GM12878 (cell line): Measurements from ENCODE around the gene C1orf174. TPM values are rescaled to one million over a fixed set of nuclear protein-coding genes. Genes with fewer than 3 reads are reported as not detected.

Source experiments
- IKZF1 ChIP-seq: fragments of 450-650 bp; conservative IDR thresholded peaks from 2 replicates; pipeline ENCODE4 v1.6.1; 2017; ENCODE audit warnings: antibody characterized with exemption, mild to moderate bottlenecking
- MTA2 ChIP-seq: fragments of 450-650 bp; IDR thresholded peaks from 2 replicates; pipeline ENCODE4 v1.6.1; 2016; ENCODE audit warnings: low read depth, mild to moderate bottlenecking, moderate library complexity
- NFYB ChIP-seq: IDR thresholded peaks from 2 replicates; pipeline ENCODE4 v1.6.1; 2011; ENCODE audit warnings: low read depth, mild to moderate bottlenecking, low read length, improper control_type of control experiment, moderate library complexity; ENCODE audit not compliant: insufficient read depth
- RFX5 ChIP-seq: IDR thresholded peaks from 2 replicates; pipeline ENCODE4 v1.6.1; 2011; ENCODE audit warnings: low read depth, low read length, improper control_type of control experiment
- SP1 ChIP-seq: IDR thresholded peaks from one replicate; pipeline ENCODE4 v1.6.1; 2011; ENCODE audit warnings: low read depth, low read length
- SRF ChIP-seq, 2 experiments: IDR thresholded peaks; 2 replicates each; pipeline ENCODE4 v1.6.1; 2011; ENCODE audit warnings: low read depth in 2 of 2, low read length in 2 of 2, mild to moderate bottlenecking in 1 of 2, moderate library complexity in 1 of 2
- SUPT20H ChIP-seq: IDR thresholded peaks from 2 replicates; pipeline ENCODE4 v1.6.1; 2011; ENCODE audit warnings: low read depth, mild to moderate bottlenecking, low read length, moderate library complexity, borderline replicate concordance; ENCODE audit not compliant: control insufficient read depth
- TCF3 ChIP-seq: IDR thresholded peaks from 2 replicates; pipeline ENCODE4 v1.6.1; 2012; ENCODE audit warnings: low read depth, mild to moderate bottlenecking, low read length, borderline replicate concordance; ENCODE audit not compliant: insufficient read depth
- polyA plus RNA-seq, 11 experiments: library from polyadenylated mRNA; depleted of rRNA in 4 of 11; unstranded in 6 of 11; stranded (reverse) in 5 of 11; fragments of >200 nt; fragmentation: Nextera tagmentation in 4 of 11; fragmentation: Illumina TruSeq in 1 of 11; extraction: Ambion mirVana in 4 of 11; extraction: Trizol in 1 of 11; gene quantifications; 1 replicate in 1 of 11; 2 replicates in 10 of 11; pipeline versions ENCODE4 v1.2.1 to v1.2.3, GENCODE V29; 2011 to 2016; ENCODE audit warnings: inconsistent platforms in 2 of 11, missing spikeins in 2 of 11, low read depth in 1 of 11
- total RNA-seq, 4 experiments: library from RNA; depleted of rRNA in 3 of 4; stranded (reverse); fragments of >200 nt in 3 of 4; fragmentation: Illumina TruSeq in 1 of 4; extraction: Trizol in 1 of 4; gene quantifications; 2 replicates each; pipeline versions ENCODE4 v1.2.1 to v1.2.3, GENCODE V29; 2013 to 2021
- TF ChIP-seq, protein P1 (sequence below): fragments of 450-650 bp; formaldehyde crosslinking; IDR thresholded peaks from 2 replicates; pipeline ENCODE4 v1.4.0; 2020; ENCODE audit warnings: mild to moderate bottlenecking, moderate library complexity
- TF ChIP-seq, protein P2 (sequence below): fragments of 450-650 bp; IDR thresholded peaks from 2 replicates; pipeline ENCODE4 v1.6.1; 2016; ENCODE audit warnings: mild to moderate bottlenecking, moderate library complexity, borderline replicate concordance
- TF ChIP-seq, protein P3 (sequence below): fragments of 450-650 bp; IDR thresholded peaks from 2 replicates; pipeline ENCODE4 v1.6.1; 2016; ENCODE audit warnings: mild to moderate bottlenecking
- TF ChIP-seq, protein P4 (sequence below): fragments of 450-650 bp; conservative IDR thresholded peaks from 2 replicates; pipeline ENCODE4 v1.6.1; 2017; ENCODE audit warnings: mild to moderate bottlenecking, moderate library complexity
- TF ChIP-seq, protein P5 (sequence below): fragments of 450-650 bp; IDR thresholded peaks from 2 replicates; pipeline ENCODE4 v1.6.1; 2017; ENCODE audit warnings: mild to moderate bottlenecking, moderate library complexity

Gene C1orf174
- total and polyA plus RNA-seq, 10 of the 15 experiments (the other 5 are each of a cell fraction or from before 2014, with no cell fraction given) = 17.5 to 35.4 (median 25.1) TPM

DNA sequence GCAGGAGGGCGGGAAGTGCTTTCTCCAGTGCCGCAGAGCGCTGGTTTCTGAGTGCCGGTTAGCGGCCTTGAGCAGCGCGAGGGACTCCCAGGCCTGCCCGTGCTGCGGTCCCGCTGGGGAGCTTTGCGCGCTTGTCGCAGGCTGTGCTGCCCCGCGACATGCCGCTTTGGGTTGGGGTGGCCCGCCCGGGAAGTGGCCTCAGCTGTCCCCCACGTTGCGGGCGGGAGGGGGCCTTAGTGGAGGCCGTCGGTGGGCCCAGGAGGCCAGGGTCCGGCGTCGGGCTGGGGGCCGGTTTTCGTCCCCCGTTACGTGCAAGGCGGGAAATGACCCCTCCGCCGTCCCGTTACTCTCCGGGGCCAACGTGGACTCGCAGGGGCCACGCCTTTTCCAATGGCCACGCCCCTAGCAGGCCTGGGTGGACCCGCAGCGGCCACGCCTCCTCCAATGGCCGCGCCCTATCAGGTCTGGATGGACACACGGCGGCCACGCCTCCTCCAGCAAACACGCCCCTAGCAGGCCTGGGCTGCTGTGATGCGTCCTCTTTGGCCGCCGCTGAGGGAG is 977 bp upstream of the C1orf174 start (continued):
- TF ChIP-seq, protein P1, sequence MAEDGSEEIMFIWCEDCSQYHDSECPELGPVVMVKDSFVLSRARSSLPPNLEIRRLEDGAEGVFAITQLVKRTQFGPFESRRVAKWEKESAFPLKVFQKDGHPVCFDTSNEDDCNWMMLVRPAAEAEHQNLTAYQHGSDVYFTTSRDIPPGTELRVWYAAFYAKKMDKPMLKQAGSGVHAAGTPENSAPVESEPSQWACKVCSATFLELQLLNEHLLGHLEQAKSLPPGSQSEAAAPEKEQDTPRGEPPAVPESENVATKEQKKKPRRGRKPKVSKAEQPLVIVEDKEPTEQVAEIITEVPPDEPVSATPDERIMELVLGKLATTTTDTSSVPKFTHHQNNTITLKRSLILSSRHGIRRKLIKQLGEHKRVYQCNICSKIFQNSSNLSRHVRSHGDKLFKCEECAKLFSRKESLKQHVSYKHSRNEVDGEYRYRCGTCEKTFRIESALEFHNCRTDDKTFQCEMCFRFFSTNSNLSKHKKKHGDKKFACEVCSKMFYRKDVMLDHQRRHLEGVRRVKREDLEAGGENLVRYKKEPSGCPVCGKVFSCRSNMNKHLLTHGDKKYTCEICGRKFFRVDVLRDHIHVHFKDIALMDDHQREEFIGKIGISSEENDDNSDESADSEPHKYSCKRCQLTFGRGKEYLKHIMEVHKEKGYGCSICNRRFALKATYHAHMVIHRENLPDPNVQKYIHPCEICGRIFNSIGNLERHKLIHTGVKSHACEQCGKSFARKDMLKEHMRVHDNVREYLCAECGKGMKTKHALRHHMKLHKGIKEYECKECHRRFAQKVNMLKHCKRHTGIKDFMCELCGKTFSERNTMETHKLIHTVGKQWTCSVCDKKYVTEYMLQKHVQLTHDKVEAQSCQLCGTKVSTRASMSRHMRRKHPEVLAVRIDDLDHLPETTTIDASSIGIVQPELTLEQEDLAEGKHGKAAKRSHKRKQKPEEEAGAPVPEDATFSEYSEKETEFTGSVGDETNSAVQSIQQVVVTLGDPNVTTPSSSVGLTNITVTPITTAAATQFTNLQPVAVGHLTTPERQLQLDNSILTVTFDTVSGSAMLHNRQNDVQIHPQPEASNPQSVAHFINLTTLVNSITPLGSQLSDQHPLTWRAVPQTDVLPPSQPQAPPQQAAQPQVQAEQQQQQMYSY (CRISPR knock-in tag) = no peak
- TF ChIP-seq MTA2 (no peak), SRF (IDR thresholded peaks at IDR 0.05; ENCODE audit: low read depth in 2 of 2, low read length in 2 of 2) (no peak), IKZF1 (no peak), SP1 (peak; percentile 79), RFX5 (no peak), SUPT20H (no peak), TCF3 (no peak), NFYB (peak; percentile 51; the same call in 1 of the 2 replicates)
- TF ChIP-seq, protein P2, sequence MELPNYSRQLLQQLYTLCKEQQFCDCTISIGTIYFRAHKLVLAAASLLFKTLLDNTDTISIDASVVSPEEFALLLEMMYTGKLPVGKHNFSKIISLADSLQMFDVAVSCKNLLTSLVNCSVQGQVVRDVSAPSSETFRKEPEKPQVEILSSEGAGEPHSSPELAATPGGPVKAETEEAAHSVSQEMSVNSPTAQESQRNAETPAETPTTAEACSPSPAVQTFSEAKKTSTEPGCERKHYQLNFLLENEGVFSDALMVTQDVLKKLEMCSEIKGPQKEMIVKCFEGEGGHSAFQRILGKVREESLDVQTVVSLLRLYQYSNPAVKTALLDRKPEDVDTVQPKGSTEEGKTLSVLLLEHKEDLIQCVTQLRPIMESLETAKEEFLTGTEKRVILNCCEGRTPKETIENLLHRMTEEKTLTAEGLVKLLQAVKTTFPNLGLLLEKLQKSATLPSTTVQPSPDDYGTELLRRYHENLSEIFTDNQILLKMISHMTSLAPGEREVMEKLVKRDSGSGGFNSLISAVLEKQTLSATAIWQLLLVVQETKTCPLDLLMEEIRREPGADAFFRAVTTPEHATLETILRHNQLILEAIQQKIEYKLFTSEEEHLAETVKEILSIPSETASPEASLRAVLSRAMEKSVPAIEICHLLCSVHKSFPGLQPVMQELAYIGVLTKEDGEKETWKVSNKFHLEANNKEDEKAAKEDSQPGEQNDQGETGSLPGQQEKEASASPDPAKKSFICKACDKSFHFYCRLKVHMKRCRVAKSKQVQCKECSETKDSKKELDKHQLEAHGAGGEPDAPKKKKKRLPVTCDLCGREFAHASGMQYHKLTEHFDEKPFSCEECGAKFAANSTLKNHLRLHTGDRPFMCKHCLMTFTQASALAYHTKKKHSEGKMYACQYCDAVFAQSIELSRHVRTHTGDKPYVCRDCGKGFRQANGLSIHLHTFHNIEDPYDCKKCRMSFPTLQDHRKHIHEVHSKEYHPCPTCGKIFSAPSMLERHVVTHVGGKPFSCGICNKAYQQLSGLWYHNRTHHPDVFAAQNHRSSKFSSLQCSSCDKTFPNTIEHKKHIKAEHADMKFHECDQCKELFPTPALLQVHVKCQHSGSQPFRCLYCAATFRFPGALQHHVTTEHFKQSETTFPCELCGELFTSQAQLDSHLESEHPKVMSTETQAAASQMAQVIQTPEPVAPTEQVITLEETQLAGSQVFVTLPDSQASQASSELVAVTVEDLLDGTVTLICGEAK = no peak
- TF ChIP-seq, protein P3, sequence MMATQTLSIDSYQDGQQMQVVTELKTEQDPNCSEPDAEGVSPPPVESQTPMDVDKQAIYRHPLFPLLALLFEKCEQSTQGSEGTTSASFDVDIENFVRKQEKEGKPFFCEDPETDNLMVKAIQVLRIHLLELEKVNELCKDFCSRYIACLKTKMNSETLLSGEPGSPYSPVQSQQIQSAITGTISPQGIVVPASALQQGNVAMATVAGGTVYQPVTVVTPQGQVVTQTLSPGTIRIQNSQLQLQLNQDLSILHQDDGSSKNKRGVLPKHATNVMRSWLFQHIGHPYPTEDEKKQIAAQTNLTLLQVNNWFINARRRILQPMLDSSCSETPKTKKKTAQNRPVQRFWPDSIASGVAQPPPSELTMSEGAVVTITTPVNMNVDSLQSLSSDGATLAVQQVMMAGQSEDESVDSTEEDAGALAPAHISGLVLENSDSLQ = peak; percentile 94
- TF ChIP-seq, protein P4, sequence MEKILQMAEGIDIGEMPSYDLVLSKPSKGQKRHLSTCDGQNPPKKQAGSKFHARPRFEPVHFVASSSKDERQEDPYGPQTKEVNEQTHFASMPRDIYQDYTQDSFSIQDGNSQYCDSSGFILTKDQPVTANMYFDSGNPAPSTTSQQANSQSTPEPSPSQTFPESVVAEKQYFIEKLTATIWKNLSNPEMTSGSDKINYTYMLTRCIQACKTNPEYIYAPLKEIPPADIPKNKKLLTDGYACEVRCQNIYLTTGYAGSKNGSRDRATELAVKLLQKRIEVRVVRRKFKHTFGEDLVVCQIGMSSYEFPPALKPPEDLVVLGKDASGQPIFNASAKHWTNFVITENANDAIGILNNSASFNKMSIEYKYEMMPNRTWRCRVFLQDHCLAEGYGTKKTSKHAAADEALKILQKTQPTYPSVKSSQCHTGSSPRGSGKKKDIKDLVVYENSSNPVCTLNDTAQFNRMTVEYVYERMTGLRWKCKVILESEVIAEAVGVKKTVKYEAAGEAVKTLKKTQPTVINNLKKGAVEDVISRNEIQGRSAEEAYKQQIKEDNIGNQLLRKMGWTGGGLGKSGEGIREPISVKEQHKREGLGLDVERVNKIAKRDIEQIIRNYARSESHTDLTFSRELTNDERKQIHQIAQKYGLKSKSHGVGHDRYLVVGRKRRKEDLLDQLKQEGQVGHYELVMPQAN = peak; percentile 85
- TF ChIP-seq, protein P5, sequence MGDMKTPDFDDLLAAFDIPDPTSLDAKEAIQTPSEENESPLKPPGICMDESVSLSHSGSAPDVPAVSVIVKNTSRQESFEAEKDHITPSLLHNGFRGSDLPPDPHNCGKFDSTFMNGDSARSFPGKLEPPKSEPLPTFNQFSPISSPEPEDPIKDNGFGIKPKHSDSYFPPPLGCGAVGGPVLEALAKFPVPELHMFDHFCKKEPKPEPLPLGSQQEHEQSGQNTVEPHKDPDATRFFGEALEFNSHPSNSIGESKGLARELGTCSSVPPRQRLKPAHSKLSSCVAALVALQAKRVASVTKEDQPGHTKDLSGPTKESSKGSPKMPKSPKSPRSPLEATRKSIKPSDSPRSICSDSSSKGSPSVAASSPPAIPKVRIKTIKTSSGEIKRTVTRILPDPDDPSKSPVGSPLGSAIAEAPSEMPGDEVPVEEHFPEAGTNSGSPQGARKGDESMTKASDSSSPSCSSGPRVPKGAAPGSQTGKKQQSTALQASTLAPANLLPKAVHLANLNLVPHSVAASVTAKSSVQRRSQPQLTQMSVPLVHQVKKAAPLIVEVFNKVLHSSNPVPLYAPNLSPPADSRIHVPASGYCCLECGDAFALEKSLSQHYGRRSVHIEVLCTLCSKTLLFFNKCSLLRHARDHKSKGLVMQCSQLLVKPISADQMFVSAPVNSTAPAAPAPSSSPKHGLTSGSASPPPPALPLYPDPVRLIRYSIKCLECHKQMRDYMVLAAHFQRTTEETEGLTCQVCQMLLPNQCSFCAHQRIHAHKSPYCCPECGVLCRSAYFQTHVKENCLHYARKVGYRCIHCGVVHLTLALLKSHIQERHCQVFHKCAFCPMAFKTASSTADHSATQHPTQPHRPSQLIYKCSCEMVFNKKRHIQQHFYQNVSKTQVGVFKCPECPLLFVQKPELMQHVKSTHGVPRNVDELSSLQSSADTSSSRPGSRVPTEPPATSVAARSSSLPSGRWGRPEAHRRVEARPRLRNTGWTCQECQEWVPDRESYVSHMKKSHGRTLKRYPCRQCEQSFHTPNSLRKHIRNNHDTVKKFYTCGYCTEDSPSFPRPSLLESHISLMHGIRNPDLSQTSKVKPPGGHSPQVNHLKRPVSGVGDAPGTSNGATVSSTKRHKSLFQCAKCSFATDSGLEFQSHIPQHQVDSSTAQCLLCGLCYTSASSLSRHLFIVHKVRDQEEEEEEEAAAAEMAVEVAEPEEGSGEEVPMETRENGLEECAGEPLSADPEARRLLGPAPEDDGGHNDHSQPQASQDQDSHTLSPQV = no peak
